Measurements from ENCODE around the gene ZNF689. TPM values are rescaled to one million over a fixed set of nuclear protein-coding genes. Genes with fewer than 3 reads are reported as not detected.

ZNF689 gene
- total RNA-seq, 1 donor from 2014 or later = 24.5 TPM

DNA sequence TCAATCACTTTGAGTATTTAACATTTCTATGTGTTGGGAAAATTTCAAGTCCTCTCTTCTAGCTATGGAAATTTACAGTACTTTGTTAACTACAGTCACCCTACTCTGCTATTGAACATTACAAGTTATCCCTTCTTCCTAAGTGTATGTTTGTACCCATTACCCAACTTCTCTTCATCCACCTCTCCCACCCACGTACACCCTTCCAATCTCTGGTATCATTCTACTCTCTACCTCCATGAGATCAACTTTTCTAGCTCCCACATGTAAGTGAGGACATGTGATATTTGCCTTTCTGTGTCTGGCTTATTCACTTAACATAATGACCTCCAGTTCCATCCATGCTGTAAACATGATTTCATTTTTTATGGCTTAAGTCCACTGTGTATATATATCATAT lies 35.5 kb downstream of the ZNF689 start:
- H3K9me3 Mint-ChIP-seq (ENCODE audit: low read depth) = no peaks in the 10 kb centered on the region
- no peak overlapping the region for H3K27ac Mint-ChIP-seq
- TF ChIP-seq CTCF (IDR thresholded peaks at IDR 0.05; ENCODE audit: unreplicated experiment) = no peak
- H3K36me3 Mint-ChIP-seq (ENCODE audit: insufficient read depth) = peaks cover 7% of the 10 kb centered on the region
- peaks cover 19% of the 10 kb centered on the region for H3K4me1 Mint-ChIP-seq (ENCODE audit: low read depth)
- no peaks in the 10 kb centered on the region for H3K27me3 Mint-ChIP-seq
- DNase-seq (ENCODE audit: low spot score, unreplicated experiment) = no peak
- no peak overlapping the region for H3K4me3 Mint-ChIP-seq (ENCODE audit: low read depth)

- H3K36me3 Mint-ChIP-seq (ENCODE audit: insufficient read depth) = peaks cover 5% of the 10 kb centered on the region
- no peaks in the 10 kb centered on the region for H3K27me3 Mint-ChIP-seq
- H3K4me1 Mint-ChIP-seq (ENCODE audit: low read depth) = peaks cover 27% of the 10 kb centered on the region
- peak; percentile 5 for TF ChIP-seq CTCF (IDR thresholded peaks at IDR 0.05; ENCODE audit: unreplicated experiment)
- no peaks in the 10 kb centered on the region for H3K9me3 Mint-ChIP-seq (ENCODE audit: low read depth)
- H3K27ac Mint-ChIP-seq = peak within 1 kb of the TSS; percentile 95
- peak; percentile 72 for DNase-seq (ENCODE audit: low spot score, unreplicated experiment)
- H3K4me3 Mint-ChIP-seq (ENCODE audit: low read depth) = peak within 1 kb of the TSS; percentile 81
These were observed 38.5 kb downstream of the ZNF689 start, which contains the start of gene ZNF688 for GRCh38 chr16:30571445-30572322. Gene ZNF688 (minus strand): TSS chr16:30571714. CDS start chr16:30571629, 85 bp downstream.

DNA sequence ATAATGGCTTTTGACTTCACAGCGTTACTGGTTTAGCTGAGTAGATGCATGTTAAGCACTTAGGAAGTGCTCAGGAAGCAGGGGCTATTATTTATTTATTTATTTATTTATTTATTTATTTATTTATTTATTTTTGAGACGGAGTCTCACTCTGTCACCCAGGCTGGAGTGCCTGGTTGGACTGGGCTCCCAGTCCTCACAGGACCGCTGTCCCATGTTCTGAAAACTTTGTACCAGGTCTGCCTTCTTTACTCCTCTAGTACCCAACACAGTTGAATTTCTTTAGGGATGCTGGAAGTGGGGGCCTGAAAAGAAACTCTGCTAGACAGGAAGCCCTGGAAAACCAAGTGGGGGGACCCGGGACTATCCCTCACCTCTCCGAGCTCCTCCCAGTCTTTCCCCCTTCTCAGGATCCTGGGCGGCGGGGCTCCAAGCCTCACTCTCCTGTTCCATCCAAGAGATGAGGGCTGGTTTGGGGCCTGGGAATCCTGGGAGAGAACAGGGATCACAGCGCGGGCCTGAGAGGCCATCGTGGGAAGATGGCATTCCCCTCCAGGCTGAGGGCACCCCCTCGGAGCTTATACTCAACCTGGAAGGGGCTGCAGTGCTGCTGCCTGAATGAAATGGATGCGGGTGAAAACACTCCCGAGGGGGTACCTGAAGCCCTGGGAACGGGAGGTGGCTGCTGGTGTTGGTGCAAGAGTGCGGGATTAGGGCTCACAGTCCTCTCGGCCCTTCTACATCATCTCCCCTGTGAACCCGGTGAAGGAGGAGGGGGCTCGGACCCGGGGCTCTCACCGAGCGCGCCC lies 39.3 kb downstream of the ZNF689 start:
- TF ChIP-seq CTCF (IDR thresholded peaks at IDR 0.05; ENCODE audit: unreplicated experiment) = no peak
- Mint-ChIP-seq H3K27ac (peak overlapping the region; percentile 95), H3K4me1 (ENCODE audit: low read depth) (peaks cover 34% of the 10 kb centered on the region), H3K9me3 (ENCODE audit: low read depth) (no peaks in the 10 kb centered on the region), H3K27me3 (no peaks in the 10 kb centered on the region), H3K4me3 (ENCODE audit: low read depth) (peak overlapping the region; percentile 81), H3K36me3 (ENCODE audit: insufficient read depth) (peaks cover 5% of the 10 kb centered on the region)
- DNase-seq (ENCODE audit: low spot score, unreplicated experiment) = no peak

GRCh38 chr16:30569746-30570635 lies 40.2 kb downstream of the ZNF689 start:
- Mint-ChIP-seq H3K27me3 (no peaks in the 10 kb centered on the region), H3K4me3 (ENCODE audit: low read depth) (peak overlapping the region; percentile 16), H3K4me1 (ENCODE audit: low read depth) (peaks cover 37% of the 10 kb centered on the region), H3K36me3 (ENCODE audit: insufficient read depth) (peaks cover 5% of the 10 kb centered on the region), H3K27ac (peak overlapping the region; percentile 74), H3K9me3 (ENCODE audit: low read depth) (no peaks in the 10 kb centered on the region)
- DNase-seq (ENCODE audit: low spot score, unreplicated experiment) = no peak
- TF ChIP-seq CTCF (IDR thresholded peaks at IDR 0.05; ENCODE audit: unreplicated experiment) = no peak

All from progenitor cell of endocrine pancreas (in vitro differentiated cells).